Tibial nerve (tissue), 4 donors: ENCODE results near the gene M1AP. TPM values are rescaled to one million over a fixed set of nuclear protein-coding genes. Genes with fewer than 3 reads are reported as not detected.

Source experiments
- DNase-seq, 2 donors: peaks; one replicate each; pipeline ENCODE4 v3.0.0-alpha.2; 2019; ENCODE audit warnings: low spot score in 2 of 2
- H3K27ac ChIP-seq, 4 donors: fragments of 200-600 bp; sonication (generic) in 3 of 4; one replicate each; pipeline ENCODE4 v1.5.1; 2017 to 2019; ENCODE audit warnings: mild to moderate bottlenecking in 1 of 4
- H3K27me3 ChIP-seq, 2 donors: fragments of 200-600 bp; sonication (generic) in 1 of 2; one replicate each; pipeline versions ENCODE4 v1.5.1 to v1.6.0; 2017 to 2019
- H3K36me3 ChIP-seq, 3 donors: fragments of 200-600 bp; sonication (generic); one replicate each; pipeline ENCODE4 v1.5.1; 2018 to 2019
- H3K4me1 ChIP-seq, 4 donors: fragments of 200-600 bp; sonication (generic) in 3 of 4; one replicate each; pipeline ENCODE4 v1.5.1; 2017 to 2019
- H3K4me3 ChIP-seq, 4 donors: fragments of 200-600 bp; sonication (generic) in 3 of 4; one replicate each; pipeline ENCODE4 v1.5.1; 2017 to 2019; ENCODE audit warnings: mild to moderate bottlenecking in 1 of 4, moderate library complexity in 1 of 4
- H3K9me3 ChIP-seq, 4 donors: fragments of 200-600 bp; sonication (generic) in 3 of 4; one replicate each; pipeline ENCODE4 v1.5.1; 2017 to 2019
- EP300 ChIP-seq, 2 donors: sonication (generic); formaldehyde crosslinking; IDR thresholded peaks; one replicate each; pipeline ENCODE4 v1.6.1; 2017; ENCODE audit warnings: antibody characterized with exemption in 2 of 2, mild to moderate bottlenecking in 1 of 2
- POLR2A ChIP-seq, 2 donors: fragments of 450-650 bp; IDR thresholded peaks; one replicate each; pipeline ENCODE4 v1.6.1; 2017; ENCODE audit warnings: antibody characterized with exemption in 2 of 2, mild to moderate bottlenecking in 2 of 2, moderate library complexity in 2 of 2
- WGBS, 2 donors: methylation state at CpG; one replicate each; pipeline ENCODE4 v1.1.5; 2018; 5-methylcytosine and 5-hydroxymethylcytosine counted together
- total RNA-seq, 4 donors: library from RNA; depleted of rRNA; stranded (reverse); fragments of >200 nt; gene quantifications; one replicate each; pipeline ENCODE4 v1.1.0, GENCODE V29; 2016
- TF ChIP-seq, protein P1 (sequence below), 5 experiments: fragments of 200-600 bp in 3 of 5; fragments of 450-650 bp in 2 of 5; sonication (generic) in 3 of 5; IDR thresholded peaks; one replicate each; pipeline ENCODE4 v1.5.1; 2016 to 2019; ENCODE audit warnings: antibody characterized with exemption in 5 of 5, mild to moderate bottlenecking in 3 of 5, moderate library complexity in 2 of 5

Gene M1AP
- total RNA-seq, 4 donors from 2014 or later, result 0.21 TPM; not detected in 3

GRCh38 chr2:74571058-74571457 lies 77.1 kb downstream of the M1AP start:
- H3K9me3 ChIP-seq, result no peaks in the 10 kb centered on the region
- H3K27ac ChIP-seq, result no peak overlapping the region
- 68 to 88% methylated on average over 1 of the region's 1 CpG for WGBS, 2 donors
- H3K4me1 ChIP-seq, result peaks cover 0 to 5% (median under 1%) of the 10 kb centered on the region in 4 donors
- H3K36me3 ChIP-seq, result no peaks in the 10 kb centered on the region
- TF ChIP-seq EP300 (IDR thresholded peaks at IDR 0.05), result no peak
- no peak for TF ChIP-seq POLR2A (IDR thresholded peaks at IDR 0.05)
- TF ChIP-seq, protein P1, sequence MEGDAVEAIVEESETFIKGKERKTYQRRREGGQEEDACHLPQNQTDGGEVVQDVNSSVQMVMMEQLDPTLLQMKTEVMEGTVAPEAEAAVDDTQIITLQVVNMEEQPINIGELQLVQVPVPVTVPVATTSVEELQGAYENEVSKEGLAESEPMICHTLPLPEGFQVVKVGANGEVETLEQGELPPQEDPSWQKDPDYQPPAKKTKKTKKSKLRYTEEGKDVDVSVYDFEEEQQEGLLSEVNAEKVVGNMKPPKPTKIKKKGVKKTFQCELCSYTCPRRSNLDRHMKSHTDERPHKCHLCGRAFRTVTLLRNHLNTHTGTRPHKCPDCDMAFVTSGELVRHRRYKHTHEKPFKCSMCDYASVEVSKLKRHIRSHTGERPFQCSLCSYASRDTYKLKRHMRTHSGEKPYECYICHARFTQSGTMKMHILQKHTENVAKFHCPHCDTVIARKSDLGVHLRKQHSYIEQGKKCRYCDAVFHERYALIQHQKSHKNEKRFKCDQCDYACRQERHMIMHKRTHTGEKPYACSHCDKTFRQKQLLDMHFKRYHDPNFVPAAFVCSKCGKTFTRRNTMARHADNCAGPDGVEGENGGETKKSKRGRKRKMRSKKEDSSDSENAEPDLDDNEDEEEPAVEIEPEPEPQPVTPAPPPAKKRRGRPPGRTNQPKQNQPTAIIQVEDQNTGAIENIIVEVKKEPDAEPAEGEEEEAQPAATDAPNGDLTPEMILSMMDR (IDR thresholded peaks at IDR 0.05), result no peak
- no peak overlapping the region for H3K4me3 ChIP-seq
- DNase-seq, result no peak
- H3K27me3 ChIP-seq, result no peaks in the 10 kb centered on the region

GRCh38 chr2:74569686-74570085 lies 78.4 kb downstream of the M1AP start:
- DNase-seq, result no peak
- WGBS, 2 donors, result 90 to 95% methylated on average over 1 of the region's 1 CpG
- Histone ChIP-seq H3K4me1 (peaks cover 0 to 5% (median 0%) of the 10 kb centered on the region in 4 donors), H3K36me3 (no peaks in the 10 kb centered on the region), H3K9me3 (no peaks in the 10 kb centered on the region), H3K4me3 (no peak overlapping the region), H3K27ac (no peak overlapping the region), H3K27me3 (no peaks in the 10 kb centered on the region)
- no peak for TF ChIP-seq EP300 (IDR thresholded peaks at IDR 0.05)
- TF ChIP-seq, protein P1 (IDR thresholded peaks at IDR 0.05), result no peak
- TF ChIP-seq POLR2A (IDR thresholded peaks at IDR 0.05), result no peak

DNA sequence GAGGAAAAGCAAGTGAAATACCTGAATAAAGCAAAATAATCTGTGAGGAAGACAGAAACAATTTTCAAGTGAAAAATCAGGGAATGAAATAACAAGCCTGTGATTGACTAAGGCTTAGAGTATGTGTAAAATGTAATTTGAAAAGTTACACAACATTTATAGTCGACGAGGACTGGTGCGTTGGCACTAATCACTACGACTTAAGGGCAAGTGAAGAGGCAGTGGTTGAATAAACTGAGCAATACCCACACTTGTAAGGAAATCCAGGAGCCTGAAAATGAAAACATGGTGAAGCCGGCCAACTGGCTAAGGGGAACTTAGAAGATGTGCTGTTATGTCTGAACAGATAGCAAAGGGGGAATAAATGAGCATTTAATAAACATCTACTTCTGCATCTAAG lies 80.2 kb downstream of the M1AP start:
- H3K4me1 ChIP-seq, result peaks cover 0 to 5% (median 0%) of the 10 kb centered on the region in 4 donors
- H3K36me3 ChIP-seq, result no peaks in the 10 kb centered on the region
- no peaks in the 10 kb centered on the region for H3K27me3 ChIP-seq
- no peak for DNase-seq
- WGBS, 2 donors, result 63 to 66% methylated on average over 5 of the region's 5 CpGs
- no peaks in the 10 kb centered on the region for H3K9me3 ChIP-seq
- H3K27ac ChIP-seq, result no peak overlapping the region
- H3K4me3 ChIP-seq, result no peak overlapping the region
- TF ChIP-seq, protein P1 (IDR thresholded peaks at IDR 0.05), result no peak
- TF ChIP-seq EP300 (IDR thresholded peaks at IDR 0.05) (no peak), POLR2A (IDR thresholded peaks at IDR 0.05) (no peak)

- Histone ChIP-seq H3K27ac (no peak overlapping the region), H3K36me3 (no peaks in the 10 kb centered on the region), H3K4me3 (no peak overlapping the region), H3K9me3 (no peaks in the 10 kb centered on the region), H3K27me3 (no peaks in the 10 kb centered on the region), H3K4me1 (peaks cover 0 to 5% (median 0%) of the 10 kb centered on the region in 4 donors)
- no peak for DNase-seq
- no peak for TF ChIP-seq EP300 (IDR thresholded peaks at IDR 0.05)
- TF ChIP-seq, protein P1 (IDR thresholded peaks at IDR 0.05), result no peak
- no peak for TF ChIP-seq POLR2A (IDR thresholded peaks at IDR 0.05)
Measured at GRCh38 chr2:74566754-74567085, 81.4 kb downstream of the M1AP start.

- WGBS, 2 donors, result 74 to 78% methylated on average over 7 of the region's 7 CpGs
- H3K27ac ChIP-seq, result no peak overlapping the region
- peaks cover 0 to 5% (median 0%) of the 10 kb centered on the region in 4 donors for H3K4me1 ChIP-seq
- no peak overlapping the region for H3K4me3 ChIP-seq
- H3K27me3 ChIP-seq, result no peaks in the 10 kb centered on the region
- no peaks in the 10 kb centered on the region for H3K9me3 ChIP-seq
- no peak for DNase-seq
- H3K36me3 ChIP-seq, result no peaks in the 10 kb centered on the region
- TF ChIP-seq EP300 (IDR thresholded peaks at IDR 0.05) (no peak), POLR2A (IDR thresholded peaks at IDR 0.05) (no peak)
- TF ChIP-seq, protein P1 (IDR thresholded peaks at IDR 0.05), result no peak
Measured at GRCh38 chr2:74566076-74566753, 81.9 kb downstream of the M1AP start.
